PC-9 (cell line): ENCODE measurements around the gene UQCR10.

ENCODE experiments used
- CTCF ChIP-seq: fragments of 200-600 bp; sonication (generic); conservative IDR thresholded peaks from 2 replicates; pipeline ENCODE4 v1.6.1; 2017; ENCODE audit warnings: mixed run types, antibody characterized with exemption, mild to moderate bottlenecking, moderate library complexity
- EZH2 ChIP-seq: fragments of 200-600 bp; sonication (generic); IDR thresholded peaks from 2 replicates; pipeline ENCODE4 v1.8.0; 2017; ENCODE audit warnings: antibody characterized with exemption, low read depth

GRCh38 chr22:29787371-29787980, 20.3 kb downstream of the UQCR10 start:
- TF ChIP-seq CTCF = no peak
- TF ChIP-seq EZH2 = no peak
